NCI-H748 (cell line): ENCODE measurements around the gene SLC39A7.

Experiments
- DNase-seq: peaks from one replicate; lab custom pipeline; 2025; ENCODE audit not compliant: unreplicated experiment; lab: John Stamatoyannopoulos, UW

The SLC39A7 gene

GRCh38 chr6:33189625-33190448 lies 10.8 kb upstream of the SLC39A7 start:
- no peak for DNase-seq

- no peak for DNase-seq
These were observed 10.1 kb upstream of the SLC39A7 start for GRCh38 chr6:33190504-33191107.

GRCh38 chr6:33191383-33192104 lies 9.1 kb upstream of the SLC39A7 start:
- DNase-seq, result no peak

GRCh38 chr6:33192105-33192646 lies 8.5 kb upstream of the SLC39A7 start, which contains the start of gene COL11A2:
Gene COL11A2, minus strand, starts transcription at chr6:33192467. Its CDS starts 227 bp downstream, at chr6:33192240.
- DNase-seq, result peak; percentile 68

- DNase-seq, result peak; percentile 87
These were observed 7.7 kb upstream of the SLC39A7 start for GRCh38 chr6:33192671-33193602.

- no peak for DNase-seq
These were observed 7.0 kb upstream of the SLC39A7 start for GRCh38 chr6:33193619-33194018.

- no peak for DNase-seq
These were observed 6.2 kb upstream of the SLC39A7 start for GRCh38 chr6:33194431-33194979.

- DNase-seq, result no peak
These were observed 5.1 kb upstream of the SLC39A7 start for GRCh38 chr6:33195304-33196165.

GRCh38 chr6:33197431-33198048 lies 3.1 kb upstream of the SLC39A7 start:
- DNase-seq, result peak; percentile 80

GRCh38 chr6:33198159-33198852 lies 2.4 kb upstream of the SLC39A7 start:
- no peak for DNase-seq

- no peak for DNase-seq
These were observed 1.7 kb upstream of the SLC39A7 start for GRCh38 chr6:33198853-33199436.

GRCh38 chr6:33199687-33200218 lies 914 bp upstream of the SLC39A7 start:
- peak; percentile 86 for DNase-seq

- no peak for DNase-seq
These were observed 479 bp downstream of the SLC39A7 start for GRCh38 chr6:33201147-33201545.

- DNase-seq, result no peak
These were observed 1.3 kb downstream of the SLC39A7 start for GRCh38 chr6:33201935-33202334.

- DNase-seq, result no peak
These were observed 2.1 kb downstream of the SLC39A7 start for GRCh38 chr6:33202799-33203198.

GRCh38 chr6:33203443-33204164 lies 2.9 kb downstream of the SLC39A7 start:
- no peak for DNase-seq

- DNase-seq, result no peak
These were observed 3.4 kb downstream of the SLC39A7 start for GRCh38 chr6:33204165-33204414.
